LNCaP clone FGC (cell line): ENCODE results near the gene RNF213.
"Not testable (repeated sequence)": the region's sequence is repeated elsewhere in the genome, so short reads cannot be mapped to it uniquely, and the experiment has no call there.

Experiments
- DNase-seq: peaks from one replicate; pipeline ENCODE4 v3.0.0-alpha.2; 2011; ENCODE audit warnings: low read depth
- H3K4me3 ChIP-seq: 2 replicates; pipeline ENCODE4 v1.5.1; 2011; ENCODE audit warnings: mild to moderate bottlenecking, low read depth, low read length, control low read depth
- TF ChIP-seq, protein P1 (sequence below): IDR thresholded peaks from 2 replicates; pipeline ENCODE4 v1.5.1; 2012; ENCODE audit warnings: mild to moderate bottlenecking; ENCODE audit not compliant: control insufficient read depth, insufficient read depth; ENCODE audit errors: extremely low read depth

The RNF213 gene

DNA sequence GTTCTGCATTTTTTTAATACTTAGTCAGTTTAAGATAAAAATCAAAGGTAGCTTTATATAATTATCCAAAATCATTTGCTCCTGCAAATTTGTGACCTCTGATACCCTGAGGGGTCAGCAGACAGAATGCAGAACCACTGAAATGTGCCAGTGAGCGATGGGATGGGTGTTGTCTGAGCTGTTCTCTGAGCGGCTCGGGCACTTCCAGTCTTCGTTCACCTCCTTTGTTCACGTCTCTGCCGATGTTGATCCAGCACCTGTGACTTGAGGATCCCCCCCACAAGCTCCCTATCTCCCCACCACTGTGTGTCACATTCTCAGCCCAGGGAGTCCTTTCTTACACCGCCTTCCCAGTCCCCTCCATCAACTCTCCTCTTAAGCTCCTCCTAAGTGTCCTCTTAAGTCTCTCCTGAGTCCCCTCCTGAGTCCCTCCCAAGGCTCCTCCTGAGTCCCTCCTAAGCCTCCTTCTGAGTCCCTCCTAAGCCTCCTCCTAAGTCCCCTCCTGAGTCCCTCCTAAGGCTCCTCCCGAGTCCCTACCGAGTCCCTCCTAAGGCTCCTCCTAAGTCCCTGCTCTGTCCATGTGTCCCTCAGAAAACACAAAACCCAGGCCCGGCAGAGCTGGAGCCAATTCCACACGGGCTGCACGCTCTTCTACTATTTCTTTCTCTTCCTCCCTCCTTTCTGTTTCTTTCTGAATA is 47.5 kb downstream of the RNF213 start:
- TF ChIP-seq, protein P1, sequence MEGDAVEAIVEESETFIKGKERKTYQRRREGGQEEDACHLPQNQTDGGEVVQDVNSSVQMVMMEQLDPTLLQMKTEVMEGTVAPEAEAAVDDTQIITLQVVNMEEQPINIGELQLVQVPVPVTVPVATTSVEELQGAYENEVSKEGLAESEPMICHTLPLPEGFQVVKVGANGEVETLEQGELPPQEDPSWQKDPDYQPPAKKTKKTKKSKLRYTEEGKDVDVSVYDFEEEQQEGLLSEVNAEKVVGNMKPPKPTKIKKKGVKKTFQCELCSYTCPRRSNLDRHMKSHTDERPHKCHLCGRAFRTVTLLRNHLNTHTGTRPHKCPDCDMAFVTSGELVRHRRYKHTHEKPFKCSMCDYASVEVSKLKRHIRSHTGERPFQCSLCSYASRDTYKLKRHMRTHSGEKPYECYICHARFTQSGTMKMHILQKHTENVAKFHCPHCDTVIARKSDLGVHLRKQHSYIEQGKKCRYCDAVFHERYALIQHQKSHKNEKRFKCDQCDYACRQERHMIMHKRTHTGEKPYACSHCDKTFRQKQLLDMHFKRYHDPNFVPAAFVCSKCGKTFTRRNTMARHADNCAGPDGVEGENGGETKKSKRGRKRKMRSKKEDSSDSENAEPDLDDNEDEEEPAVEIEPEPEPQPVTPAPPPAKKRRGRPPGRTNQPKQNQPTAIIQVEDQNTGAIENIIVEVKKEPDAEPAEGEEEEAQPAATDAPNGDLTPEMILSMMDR, result no peak
- no peak overlapping the region for H3K4me3 ChIP-seq
- no peak for DNase-seq

DNA sequence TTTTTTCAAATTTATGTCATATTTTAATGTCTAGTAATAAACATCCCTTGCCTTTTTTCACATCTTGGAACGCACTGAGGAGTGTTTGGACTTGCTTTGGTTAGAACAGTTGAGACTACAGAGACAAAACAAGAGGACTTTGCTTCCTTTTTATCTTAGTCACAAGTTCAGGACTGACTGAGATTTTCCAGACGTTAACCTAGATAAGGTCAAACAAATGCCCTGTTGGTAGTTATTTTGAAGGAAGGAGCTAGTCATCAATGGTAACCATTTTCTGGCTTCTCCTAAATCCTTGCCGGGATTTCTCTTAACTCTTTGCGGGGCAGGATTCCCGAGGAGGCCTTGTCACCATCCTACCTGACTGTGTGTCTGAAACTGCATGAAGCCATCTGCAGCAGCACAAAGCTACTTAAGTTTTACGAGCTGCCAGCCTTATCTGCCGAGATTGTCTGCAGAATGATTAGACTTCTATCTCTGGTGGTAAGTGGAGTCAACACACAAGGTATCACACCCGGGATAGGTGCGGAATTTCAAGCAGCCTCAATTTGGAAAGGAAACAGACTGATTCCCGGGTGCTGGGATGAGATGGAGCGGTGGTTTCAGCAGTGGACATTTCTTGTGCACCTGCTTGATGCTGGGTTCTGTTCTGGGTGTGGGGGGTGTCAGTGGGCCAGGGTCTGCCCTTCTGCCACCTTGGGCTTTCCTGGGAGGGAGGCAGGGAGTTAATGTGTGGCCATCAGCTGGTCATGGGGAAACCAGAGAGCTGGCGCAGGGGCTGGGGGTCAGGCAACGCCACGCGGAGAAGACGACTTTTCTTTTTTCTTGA is 48.3 kb downstream of the RNF213 start:
- H3K4me3 ChIP-seq, result no peak overlapping the region

DNA sequence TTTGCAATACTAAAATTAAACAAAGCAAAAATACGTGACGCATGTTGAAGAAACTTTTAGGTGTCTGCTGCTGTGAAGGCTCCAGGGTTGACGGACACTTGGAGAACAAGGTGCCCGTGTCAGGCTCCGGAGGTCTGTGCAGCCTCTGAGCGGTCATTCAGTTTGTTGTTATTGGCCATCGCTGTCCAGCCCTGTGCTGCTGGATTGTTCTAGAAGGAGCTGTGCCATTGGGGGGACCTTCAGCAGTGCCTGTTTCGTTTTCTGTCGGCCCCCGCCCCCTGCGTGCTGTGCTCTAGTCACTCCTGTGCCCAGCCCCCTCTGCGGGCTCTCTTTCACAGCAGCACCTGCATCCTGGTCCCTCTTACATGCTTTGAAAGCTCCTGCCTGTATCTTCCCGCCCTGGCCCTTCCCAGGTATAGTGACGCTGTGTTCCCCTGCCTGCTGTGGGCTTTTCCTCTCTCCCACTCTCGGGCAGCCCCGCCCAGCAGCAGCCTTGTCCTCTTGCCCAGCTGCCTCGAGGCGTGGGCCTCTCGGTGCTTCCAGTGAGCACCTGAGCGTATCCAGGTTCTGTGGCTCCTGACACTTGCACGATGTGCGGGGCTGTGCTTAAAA is 50.7 kb downstream of the RNF213 start:
- no peak for DNase-seq
- TF ChIP-seq, protein P1, result no peak
- no peak overlapping the region for H3K4me3 ChIP-seq

More for the DNA sequence above, 48.3 kb downstream of the RNF213 start:
- no peak for DNase-seq
- TF ChIP-seq, protein P1, result no peak

DNA sequence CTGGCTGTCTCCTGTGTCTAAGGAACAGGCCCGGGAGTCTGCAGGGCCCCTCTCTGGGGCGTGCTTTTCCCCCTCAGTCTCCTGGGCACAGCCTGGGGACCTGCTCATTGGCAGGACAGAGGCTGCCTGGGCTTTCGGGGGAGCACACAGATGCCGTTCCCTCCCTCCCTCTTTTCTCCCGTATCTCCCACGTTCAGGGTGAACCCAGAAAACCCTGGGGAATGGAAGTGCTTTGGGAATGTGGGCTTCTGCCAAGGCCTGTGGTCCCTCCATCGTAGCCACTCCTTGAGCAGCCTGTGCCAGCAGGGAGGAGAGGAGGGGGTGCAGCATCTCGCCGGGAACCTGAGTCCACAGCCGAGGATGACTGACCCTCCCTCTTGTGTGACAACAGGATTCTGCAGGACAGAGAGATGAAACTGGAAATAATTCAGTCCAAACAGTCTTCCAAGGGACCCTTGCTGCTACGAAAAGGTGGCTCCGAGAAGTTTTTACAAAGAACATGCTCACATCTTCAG is 52.0 kb downstream of the RNF213 start:
- TF ChIP-seq, protein P1, result no peak
- no peak overlapping the region for H3K4me3 ChIP-seq
- DNase-seq, result no peak

DNA sequence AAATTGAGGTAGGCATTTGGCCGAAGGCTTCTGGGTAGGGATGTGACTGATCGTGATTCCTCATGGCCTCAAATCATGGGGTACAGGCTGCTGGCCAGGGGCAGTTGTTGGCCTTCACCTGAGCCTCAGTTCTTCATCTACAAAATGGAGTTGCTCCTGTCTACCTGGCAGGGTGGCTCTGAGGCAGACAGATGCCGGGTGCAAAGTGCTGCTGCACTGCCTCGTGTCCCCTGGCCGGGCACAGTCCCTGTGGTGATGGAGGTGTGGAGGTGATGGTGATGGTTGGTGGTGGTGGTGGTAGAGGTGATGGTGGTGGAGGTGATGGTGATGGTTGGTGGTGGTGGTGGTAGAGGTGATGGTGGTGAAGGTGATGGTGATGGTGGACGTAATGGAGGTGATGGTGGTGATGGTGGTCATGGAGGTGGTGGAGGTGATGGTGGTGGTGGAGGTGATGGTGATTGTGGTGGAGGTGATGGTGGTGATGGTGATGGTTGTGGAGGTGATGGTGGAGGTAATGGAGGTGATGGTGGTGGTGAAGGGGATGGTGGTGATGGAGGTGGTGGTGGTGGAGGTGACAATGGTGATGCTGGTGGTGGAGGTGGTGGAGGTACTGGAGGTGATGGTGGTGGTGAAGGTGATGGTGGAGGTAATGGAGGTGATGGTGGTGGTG is 52.6 kb downstream of the RNF213 start:
- H3K4me3 ChIP-seq, result no peak overlapping the region
- no peak for DNase-seq
- TF ChIP-seq, protein P1, result no peak

DNA sequence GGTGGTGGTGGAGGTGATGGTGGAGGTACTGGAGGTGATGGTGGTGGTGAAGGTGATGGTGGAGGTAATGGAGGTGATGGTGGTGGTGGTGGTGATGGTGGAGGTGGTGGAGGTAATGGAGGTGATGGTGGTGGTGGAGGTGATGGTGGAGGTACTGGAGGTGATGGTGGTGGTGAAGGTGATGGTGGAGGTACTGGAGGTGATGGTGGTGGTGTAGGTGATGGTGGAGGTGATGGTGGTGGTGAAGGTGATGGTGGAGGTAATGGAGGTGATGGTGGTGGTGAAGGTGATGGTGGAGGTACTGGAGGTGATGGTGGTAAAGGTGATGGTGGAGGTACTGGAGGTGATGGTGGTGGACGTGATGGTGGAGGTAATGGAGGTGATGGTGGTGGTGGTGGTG is 53.3 kb downstream of the RNF213 start:
- DNase-seq, result not testable (repeated sequence)

More for the DNA sequence above, 53.3 kb downstream of the RNF213 start:
- not testable (repeated sequence) for H3K4me3 ChIP-seq
